ENCODE measurements around the gene CAB39L.

Gene CAB39L

GRCh38 chr13:49262634-49263033 is 181.2 kb downstream of the CAB39L start:
- H3K4me3 ChIP-seq (ENCODE audit: low read depth, low read length): no peak overlapping the region
- no peak for TF ChIP-seq CTCF (IDR thresholded peaks at IDR 0.05; ENCODE audit: low read depth, low read length)
- no peak for DNase-seq (ENCODE audit: low read depth, low spot score)
- in situ Hi-C loops (cut with HindIII; ENCODE audit: low sequenced_read_pairs): no loop called here

GRCh38 chr13:49259586-49259985 is 184.3 kb downstream of the CAB39L start:
- no peak overlapping the region for H3K4me3 ChIP-seq (ENCODE audit: low read depth, low read length)
- no peak for TF ChIP-seq CTCF (IDR thresholded peaks at IDR 0.05; ENCODE audit: low read depth, low read length)
- DNase-seq (ENCODE audit: low read depth, low spot score): no peak
- in situ Hi-C loops (cut with HindIII; ENCODE audit: low sequenced_read_pairs): no loop called here

All from astrocyte of the spinal cord (primary cell).